Inflammatory macrophage (primary cell): ENCODE results near the gene TENT5C.

Experiments
- DNase-seq, 2 donors: peaks; one replicate each; pipeline ENCODE4 v3.0.0-alpha.2; 2020 to 2022

TENT5C gene

DNA sequence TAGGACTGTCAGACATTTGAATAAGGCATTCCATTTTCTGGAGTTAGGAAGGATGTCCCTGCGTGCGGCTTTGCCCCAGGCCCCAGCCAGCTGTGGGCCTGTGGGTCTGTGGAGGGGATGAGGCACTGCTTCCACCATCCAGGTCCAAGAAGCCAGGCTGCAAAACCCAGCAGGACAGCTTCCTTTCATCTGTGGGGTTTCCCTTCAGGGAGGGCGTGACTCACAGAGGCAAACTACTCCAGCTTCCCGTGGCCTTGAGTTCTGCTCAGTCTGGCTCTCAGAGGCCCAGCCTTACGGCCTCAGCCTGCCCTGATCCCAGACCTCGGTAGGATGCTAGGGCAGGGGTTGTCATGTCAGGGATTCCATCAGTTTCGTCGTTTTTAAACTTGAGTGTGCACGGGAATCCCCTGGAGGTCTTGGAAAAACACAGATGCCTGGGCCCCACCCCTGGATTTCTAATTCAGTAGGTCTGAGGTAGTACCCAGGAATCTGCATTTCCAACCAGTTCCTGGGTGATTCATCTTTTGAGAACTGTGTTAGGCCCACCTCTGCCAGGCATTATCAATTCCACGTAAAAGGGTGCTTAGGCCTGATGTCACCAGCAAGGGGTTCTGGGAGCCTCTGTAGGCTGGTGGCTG is 32.3 kb upstream of the TENT5C start:
- no peak for DNase-seq

DNA sequence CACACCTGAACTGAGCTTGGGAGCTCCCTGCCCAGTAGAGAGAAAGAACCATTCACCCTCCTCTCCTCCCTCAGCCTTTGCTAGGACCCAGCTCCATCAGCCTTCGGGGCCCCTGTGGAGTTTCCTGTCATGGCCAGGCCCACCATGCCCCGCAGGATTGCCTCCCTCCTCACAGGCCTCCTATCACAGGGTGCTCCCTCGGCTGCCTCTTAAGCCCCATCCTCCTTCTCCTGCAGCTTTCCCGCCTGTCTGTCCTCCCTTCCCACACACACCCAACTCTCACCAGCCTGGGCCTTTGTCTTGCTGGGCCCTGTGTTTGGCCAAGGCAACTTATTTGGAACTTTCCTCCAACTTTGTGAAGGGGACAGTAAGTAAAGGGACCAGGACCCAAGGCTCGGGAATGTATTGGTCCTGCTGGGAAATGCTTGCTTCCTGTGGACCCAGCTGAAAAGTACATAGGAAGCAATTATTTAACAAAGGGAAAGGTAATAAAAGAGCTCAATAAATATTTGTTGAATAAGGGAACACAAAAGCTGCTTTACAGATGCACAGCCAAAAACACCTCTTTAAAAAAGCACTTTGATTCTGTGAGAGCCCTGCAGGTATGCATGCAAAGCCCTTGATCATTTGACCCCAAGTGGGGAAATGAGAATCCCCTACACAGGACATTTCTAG is 31.6 kb upstream of the TENT5C start:
- DNase-seq, result no peak

DNA sequence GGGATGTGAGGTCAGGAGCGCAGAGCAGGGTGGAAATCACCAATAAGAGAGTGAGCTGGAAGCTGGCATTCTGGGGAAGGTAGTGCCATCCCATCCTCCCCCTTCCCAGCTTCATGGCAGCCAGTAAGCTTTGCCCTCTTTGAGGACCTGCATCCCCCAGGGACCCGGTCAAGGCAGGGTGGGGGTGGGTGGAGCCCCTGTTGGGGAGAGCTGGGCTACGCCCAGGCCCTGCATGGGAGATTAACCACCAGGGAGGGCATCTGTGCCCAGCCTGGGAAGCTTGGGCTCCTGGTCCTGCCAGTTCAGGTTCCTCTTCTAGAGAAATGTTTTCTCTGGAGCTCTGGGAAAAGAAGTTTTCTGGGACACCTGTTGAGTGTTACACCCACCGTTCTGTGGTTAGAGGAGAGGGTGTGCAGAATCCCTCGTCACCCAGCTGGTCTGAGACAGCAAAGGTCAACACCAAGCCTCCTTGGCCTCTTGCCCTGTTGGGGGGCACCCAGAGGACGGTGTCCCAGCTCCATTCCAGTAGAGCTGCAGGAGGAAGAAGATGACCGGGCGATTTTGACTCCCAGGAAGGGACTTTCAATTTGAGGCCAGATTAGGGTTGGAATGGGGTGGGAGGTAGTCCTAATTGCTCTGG is 30.1 kb upstream of the TENT5C start:
- DNase-seq, result no peak

DNA sequence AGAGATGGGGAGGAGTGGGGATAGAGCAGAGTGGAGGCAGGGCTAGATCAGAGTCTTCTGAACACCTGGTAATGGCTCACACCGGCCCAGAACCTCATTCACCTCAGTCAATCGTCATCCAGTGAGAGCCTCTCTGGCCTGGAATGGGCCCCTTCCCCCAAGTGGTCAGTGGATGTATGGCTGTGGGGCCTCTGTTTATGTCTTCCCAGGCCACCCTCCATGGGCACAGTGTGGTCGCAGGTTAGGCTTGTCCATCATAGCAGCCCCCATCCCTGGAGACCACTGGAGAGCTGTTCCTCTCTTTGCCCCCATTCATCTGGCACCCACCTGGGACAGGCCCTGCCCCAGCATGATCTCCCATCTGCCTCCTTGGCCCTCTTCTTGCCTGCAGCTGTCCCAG is 29.6 kb upstream of the TENT5C start:
- DNase-seq, result no peak

DNA sequence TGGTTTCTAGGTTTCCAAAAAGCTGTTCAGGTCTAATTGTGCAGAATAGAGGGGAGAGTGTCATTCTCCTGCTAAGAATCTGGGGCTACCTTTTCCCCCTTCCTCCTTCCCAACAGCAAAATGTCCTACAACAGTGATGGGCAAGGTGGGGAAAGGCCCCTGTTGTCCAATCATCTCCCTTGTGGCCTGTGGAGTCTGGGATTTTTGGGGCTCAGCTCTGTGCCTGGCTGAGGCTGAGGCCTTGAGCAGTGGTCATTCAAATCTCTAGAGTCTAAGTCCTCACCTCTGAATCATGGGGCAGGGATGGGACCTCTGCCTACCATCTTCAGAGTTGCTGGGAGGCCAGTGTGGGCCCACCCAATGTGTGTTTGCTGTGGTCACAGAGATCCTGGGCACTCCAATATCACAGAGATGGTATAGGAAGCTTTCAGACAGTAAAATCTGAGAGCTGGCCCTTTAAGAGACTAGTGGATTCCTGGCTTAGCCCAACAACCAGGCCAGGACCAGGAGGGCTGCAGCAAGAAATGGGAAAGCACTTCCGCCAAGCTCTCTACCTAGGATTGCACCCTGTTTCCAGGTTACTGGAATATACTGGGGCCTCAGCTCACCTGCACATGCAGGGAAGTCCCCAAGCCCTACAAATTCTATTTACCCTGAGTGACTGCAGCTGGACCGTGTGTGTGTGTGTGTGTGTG is 28.5 kb upstream of the TENT5C start:
- DNase-seq, result no peak

DNA sequence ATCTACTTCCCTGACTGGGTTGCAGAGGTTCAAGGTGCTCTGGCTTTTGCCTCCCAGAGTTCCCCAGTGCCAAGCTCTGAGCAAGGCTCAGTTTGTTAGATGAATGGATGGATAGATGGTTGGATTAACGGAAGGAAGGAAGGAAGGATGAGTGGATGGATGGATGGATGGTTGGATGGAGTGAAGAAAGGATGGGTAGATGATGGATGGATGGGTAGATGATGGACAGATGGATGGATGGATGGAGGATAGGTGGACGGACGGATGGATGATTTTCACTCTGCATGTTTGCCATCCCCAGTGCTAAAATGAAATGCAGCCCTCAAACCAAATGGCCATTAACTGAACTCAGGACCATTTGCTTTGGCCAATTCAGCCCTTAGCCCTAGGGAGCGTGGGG is 27.4 kb upstream of the TENT5C start:
- no peak for DNase-seq

DNA sequence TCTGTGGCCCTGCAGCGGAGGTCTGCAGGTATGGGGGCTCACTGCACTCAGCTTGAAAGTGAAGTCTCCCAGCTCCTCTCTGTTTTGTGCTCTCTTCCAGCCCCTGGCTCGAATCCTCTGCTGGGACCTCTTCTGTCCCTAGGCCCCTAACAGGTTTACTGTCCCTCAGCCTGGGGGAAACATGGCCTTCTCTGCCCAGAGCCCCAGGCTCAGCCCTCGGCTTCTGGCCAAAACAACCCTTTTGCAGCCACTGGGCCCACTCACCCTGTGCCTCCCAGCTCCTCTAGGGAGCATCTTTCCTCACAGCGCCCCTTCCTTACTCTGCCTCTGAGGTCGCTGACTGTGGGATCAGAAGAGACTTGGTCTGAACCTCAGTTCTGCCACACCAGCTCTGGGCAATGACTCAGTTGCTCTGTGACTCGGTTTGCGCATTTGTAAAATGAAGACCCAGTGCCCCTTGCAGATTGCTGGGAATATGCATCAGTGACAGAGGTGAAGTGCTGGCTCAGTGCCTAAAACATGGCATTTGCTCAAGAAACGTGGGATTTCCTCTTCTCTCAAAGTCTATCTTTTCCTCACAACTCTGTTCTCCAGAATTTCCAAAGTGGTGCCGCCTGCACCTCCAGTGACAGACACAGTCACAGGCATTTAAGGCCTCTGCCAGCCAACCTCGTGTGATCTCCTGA is 26.5 kb upstream of the TENT5C start:
- DNase-seq, result no peak

DNA sequence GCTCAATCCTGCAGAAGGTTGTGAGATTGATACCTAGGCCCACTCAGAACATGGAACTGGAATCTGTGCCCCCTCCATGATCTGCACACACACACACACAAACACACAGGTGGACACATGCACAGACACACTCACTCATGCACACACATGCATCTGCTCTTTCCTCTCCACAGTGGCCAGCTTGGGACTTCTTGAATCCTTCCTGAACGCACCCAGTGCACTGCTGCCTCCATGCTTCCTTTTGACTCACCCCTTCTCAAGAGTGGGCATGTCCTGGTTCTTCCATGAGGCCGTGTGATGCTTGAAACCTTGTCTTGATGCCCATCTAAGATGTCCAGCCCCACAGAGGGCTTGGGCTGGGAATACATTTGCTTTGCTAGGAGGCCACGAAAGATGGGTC is 25.4 kb upstream of the TENT5C start:
- no peak for DNase-seq

DNA sequence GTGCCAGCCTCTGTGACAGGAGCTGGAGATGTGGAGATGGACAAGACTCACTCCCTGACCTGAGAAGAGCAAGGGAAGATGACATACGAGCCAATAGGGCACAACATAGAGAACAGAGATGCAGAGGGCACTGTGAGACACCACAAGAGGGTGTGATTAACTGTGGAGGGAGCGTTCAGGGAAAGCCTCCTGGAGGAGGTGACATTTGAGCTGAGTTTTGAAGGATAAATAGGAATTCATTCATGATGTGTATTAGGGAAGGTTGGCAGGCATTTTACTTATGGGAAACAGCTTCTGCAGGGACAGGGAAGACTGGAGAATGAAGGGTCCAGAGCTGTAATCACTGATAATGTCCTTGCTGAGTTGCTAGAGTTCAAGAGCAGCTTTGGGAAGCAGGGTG is 25.0 kb upstream of the TENT5C start:
- DNase-seq, result no peak

DNA sequence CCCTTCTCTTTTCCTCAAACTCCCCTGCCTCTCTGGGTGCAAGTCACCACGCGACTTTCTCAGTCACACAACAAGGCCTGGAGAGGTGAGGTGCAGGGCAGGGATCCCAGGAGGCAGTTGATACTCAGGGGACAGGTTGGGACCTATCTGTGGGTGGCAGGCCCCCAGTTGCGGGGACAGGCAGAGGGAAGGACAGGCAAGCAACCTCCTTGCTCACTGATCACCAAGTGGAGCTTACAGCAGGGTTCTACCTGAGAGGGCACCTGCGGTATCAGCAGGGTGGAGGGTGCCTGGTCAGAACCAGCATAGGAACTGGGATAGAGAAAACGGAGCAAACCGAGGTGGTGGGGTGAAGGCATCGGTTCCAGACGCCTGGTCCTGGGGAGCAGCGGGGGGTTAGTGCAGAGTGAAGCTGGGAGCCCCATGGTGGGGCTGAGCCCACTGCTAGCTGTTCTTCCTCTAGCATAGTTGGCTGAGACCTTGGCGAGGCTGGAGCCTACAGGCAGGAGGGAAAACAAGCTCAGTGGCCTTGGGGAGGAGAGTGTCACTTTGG is 24.4 kb upstream of the TENT5C start:
- no peak for DNase-seq

DNA sequence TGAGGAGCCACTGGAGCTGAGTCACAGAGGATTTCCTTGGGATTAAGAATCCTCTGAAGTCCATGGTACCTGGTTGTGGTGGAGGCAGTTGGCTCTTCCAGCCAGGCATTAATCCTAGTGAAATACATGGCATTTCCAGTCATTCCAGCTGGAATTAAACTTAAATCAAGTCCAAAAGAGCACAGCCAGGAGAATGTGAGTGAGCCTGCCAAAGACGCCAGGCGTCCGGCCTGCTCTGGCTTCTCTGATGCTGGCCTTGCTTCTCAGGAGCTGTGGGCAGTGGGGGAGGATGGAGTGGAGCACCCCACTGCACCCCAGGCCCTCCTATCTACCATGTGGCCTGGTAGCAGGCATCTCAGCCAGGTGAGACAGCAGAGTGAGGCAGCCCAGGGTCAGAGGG is 23.4 kb upstream of the TENT5C start:
- DNase-seq, result no peak

DNA sequence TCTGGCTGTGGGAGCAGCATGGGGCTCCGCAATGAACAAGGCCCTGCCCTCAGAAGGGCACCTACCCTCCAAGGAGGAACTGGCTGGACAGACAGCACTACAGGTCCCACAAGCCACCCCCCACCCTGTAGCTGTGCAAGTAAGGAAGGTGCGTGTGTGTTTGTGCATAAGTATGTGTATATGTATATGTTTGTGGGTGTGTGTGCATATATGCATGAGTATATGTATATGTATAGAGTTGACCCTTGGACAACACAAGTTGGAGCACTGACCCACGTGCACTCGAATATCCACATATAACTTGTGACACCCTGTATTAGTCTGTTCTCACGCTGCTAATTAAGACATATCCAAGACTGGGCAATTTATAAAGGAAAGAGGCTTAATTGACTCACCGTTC is 22.6 kb upstream of the TENT5C start:
- no peak for DNase-seq

DNA sequence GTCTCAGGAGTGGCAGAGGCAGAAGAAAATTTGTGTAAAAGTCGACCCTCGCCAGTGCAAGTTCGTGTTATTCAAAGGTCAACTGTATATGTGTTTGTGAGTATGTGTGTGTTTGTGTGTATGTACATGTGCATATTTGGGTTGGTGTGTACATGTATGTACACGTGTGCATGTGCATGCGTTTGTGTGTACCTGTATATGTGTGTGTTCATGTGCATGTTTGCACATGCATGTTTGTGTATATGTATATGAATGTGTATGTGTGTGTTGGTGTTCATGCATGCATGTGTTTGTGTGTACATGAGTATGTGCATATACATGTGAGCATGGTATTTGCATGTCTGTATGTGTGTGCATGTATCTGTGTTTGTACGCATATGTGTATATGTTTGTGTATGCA is 21.7 kb upstream of the TENT5C start:
- DNase-seq, result no peak

DNA sequence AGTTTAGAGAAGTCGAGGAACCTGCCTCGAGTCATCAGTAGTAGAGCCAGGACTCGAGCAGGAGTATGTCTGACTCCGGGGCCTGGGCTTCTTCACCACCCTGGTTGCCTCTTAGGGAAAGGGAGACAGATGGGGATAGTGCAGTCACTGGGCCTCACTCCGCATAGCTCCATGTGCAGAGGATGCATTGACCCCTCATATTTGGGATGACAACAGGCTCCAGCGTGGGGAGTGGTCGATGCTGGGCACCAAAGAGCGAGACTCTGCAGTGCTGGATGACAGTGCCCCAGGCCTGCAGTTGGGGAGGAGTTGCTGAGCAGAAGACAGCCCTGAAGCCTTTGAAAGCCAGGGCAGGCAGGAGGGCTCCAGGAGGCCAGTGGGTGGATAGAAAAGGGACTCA is 20.8 kb upstream of the TENT5C start:
- DNase-seq, result no peak

DNA sequence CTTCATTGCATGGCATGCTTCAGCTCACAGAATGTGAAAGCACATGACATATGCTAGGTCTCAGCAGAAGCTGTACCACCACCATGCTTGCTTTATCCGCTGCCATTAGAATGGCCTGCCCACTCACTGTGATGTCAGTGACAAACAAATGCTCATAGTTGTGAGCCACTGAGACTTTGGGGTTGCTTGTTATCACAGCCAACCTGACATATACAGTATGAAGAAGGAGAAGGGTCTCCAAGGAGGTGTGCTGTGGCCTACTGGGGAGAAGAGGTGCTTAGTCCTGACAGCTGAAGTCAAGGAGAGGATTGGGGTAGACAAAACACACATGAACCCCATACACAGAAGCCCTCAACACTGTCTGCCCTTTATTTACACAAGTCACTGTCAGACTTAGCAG is 19.5 kb upstream of the TENT5C start:
- DNase-seq, result no peak

DNA sequence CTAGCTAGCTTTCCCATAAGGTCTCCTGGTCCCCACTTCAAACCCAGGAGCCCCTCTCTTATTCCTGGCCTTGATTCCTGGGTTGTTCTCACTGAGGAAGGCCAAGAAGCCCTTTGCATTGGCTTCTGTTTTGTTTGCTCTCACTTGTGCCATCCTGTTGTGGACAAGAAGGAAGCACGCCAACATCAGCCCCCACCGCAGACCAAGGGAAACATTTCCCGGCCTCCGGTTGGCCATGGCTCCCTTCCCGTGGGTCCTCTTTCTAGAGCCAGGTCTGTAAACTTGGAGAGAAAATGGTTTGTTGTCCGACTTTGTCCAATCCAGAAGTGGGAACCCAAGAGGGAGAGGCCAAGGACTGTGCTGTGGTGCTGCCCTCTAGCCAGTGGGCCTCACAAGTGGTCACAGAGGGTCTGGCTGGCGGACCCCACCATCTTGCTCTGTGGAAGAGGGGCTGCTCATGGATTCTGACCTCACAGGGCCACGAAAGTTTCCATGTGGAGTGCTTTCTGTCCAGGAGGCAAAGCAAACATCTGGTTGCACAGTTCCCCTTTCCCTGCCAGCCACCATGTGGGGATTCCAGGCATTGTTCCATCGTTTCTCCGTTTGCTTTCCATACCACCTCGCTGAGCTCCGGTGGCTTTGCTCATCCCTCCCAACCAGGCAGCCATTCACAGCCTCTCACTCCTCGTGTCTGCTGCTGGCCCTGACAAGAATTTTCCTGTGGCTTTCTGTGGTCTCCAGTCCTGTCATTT is 18.9 kb upstream of the TENT5C start:
- DNase-seq, result no peak

DNA sequence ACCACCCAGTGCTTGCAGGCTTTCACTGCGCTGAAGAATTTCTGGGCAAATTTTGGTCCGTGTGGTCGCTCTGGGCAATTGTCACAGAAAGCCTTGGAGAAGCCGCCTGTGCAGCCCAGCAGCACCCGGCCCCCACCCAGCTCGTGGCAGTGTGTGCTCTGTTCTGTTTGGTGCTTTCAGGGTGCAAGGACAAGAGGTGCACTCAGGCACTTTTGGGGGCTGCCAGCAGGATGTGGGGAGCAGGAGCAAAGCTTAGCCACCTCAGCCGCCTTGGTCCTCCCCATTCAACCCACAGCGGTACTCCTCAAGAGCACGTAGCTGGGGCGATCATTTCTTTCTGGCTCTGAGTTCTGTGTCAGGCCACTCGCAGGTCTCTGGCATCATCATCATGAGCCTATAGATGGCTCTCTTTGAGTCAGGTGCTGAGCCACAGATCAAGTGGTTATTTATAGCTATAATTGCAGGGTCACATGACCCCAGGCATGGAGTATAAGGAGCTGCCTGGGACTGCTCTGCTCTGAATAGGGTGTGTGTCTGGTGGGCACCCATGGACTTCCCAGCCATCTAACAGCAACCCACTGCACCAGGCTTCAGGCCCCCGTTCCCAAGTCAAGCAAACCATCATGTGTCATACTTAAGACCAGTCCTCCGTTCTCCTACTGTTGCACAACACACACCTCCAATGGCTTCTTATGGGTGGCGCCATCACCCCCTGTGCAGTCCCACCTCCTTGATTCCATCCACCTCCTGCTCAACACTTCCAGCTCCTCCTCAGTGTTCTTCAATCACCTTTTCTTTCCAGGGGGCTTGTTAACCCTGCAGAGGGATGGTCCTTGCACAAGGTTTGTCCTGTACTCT is 18.1 kb upstream of the TENT5C start:
- no peak for DNase-seq

DNA sequence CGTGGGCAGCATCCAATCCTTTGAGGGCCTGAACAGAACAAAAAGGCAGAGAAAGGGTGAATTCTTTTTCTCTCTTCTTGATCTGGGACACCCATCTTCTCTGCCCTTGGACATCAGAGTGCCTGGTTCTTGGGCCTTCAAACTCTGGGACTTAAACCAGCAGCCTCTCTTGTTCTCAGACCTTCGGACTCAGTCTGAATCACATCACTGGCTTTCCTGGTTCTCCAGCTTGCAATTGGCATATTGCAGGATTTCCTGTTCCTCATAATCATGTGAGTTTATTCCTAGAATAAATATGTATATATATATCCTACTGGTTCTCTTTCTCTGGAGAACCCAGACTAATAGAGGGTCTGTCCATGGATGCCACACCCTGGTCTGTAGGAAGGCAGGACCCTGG is 16.3 kb upstream of the TENT5C start:
- peak; percentile 12 to 26 for DNase-seq

DNA sequence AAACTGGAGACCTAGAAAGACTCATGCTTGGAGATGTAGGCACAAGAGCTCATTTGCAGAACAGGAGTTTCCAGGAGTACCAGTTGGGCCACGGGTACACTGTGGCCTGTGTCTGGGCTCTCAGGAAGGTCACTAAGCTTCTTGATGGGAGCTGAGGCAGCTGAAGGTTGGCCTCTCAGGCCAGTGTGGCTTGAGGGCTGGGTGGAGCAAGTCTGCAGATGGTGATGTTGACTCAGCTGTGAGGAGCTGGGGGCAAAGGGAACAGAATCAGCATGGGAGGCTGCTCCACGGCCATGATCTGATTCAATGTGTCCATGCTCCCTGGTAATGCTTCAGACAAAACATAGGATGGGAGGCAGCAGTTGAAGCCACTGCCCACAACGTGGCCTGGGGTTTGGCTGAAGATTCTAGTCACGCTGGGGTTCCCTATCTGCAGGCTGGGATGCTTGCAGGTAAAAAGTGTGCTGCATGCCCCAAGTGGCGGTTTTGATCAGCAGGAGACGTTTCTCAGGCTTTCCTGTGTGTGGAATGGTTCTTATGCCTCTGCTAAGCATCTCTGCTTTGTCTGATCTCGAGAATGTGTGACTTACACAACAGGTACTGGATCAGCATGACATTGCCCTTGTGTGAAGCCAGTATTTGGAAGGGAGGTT is 15.4 kb upstream of the TENT5C start:
- no peak for DNase-seq

DNA sequence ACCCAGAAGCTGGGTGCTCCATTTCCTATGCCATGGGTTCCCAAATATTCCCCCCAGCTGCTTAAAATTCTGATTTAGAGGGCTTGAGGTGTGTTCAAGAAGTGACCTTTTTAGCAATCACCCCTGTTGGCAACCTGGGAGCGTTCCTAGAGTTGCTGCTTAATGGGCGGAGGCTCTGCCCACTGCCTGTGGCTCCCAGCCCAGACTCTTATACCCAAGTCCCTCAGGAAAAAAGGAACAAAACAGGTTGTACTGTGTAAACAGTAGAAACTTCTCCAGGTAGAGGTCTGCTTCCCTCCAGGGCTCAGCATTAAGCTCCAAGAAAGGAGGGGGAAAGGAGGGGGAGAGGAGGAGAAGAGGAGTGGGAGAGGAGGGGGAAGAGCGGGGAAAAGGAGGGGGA is 14.6 kb upstream of the TENT5C start:
- no peak for DNase-seq

DNA sequence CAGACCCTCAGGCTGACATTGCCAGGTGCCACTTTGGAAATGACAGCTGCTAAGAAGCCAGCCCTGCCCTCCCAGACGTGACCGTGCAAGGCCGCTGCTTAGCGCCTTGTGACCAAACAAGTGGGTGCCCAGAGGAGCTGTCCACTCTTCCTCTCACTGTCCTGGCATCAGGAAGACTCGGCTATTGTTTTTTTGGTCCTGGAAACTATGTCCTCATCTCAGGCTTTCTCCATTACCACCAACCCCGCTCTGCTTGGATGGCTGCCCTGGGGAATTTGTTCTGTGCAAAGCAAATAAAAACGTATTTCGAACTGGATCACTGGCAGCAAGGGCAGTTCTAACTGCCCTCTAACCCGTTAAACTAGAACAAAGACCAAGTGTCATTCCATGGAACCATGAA is 13.7 kb upstream of the TENT5C start:
- DNase-seq, result no peak
